SU-DHL-6 (cell line): Measurements from ENCODE around the gene GJA3.

Experiments used
- H2AFZ ChIP-seq: fragments of 200-600 bp; sonication (generic); 2 replicates; pipeline ENCODE4 v1.6.1; 2014; ENCODE audit warnings: low read depth, mild to moderate bottlenecking, moderate library complexity, mixed read lengths, antibody characterized with exemption, low read length; ENCODE audit not compliant: severe bottlenecking
- H3F3A ChIP-seq: fragments of 200-600 bp; shearing (Covaris generic); 2 replicates; pipeline ENCODE4 v1.6.0; 2016; ENCODE audit warnings: antibody characterized with exemption, mild to moderate bottlenecking; ENCODE audit not compliant: insufficient read depth
- H3K27ac ChIP-seq: fragments of 200-600 bp; sonication (generic); 2 replicates; pipeline ENCODE4 v1.5.1; 2016; ENCODE audit warnings: low read depth, mild to moderate bottlenecking, low read length, moderate library complexity, mixed read lengths
- H3K27me3 ChIP-seq: fragments of 200-600 bp; sonication (generic), shearing (Covaris generic); 2 replicates; pipeline ENCODE4 v1.6.0; 2014; ENCODE audit warnings: mild to moderate bottlenecking, low read length
- H3K36me3 ChIP-seq: fragments of 200-600 bp; sonication (generic); 2 replicates; pipeline ENCODE4 v1.6.1; 2014; ENCODE audit warnings: mild to moderate bottlenecking, low read length, mixed read lengths
- H3K4me2 ChIP-seq: fragments of 300-600, 200-600 bp; shearing (Covaris generic), sonication (generic); 2 replicates; pipeline ENCODE4 v1.6.0; 2014; ENCODE audit warnings: low read length, low read depth, mild to moderate bottlenecking; ENCODE audit not compliant: poor library complexity, severe bottlenecking
- H3K4me3 ChIP-seq: fragments of 200-600 bp; sonication (generic); 2 replicates; pipeline ENCODE4 v1.5.1; 2014; ENCODE audit warnings: antibody characterized with exemption, low read length, mild to moderate bottlenecking, mixed read lengths; ENCODE audit not compliant: insufficient read depth, poor library complexity, severe bottlenecking
- H3K79me2 ChIP-seq: fragments of 200-600 bp; sonication (generic); 2 replicates; pipeline ENCODE4 v1.6.1; 2014; ENCODE audit warnings: mild to moderate bottlenecking, low read length, moderate library complexity; ENCODE audit not compliant: insufficient read depth
- H3K9ac ChIP-seq: fragments of 200-600 bp; sonication (generic); 2 replicates; pipeline ENCODE4 v1.7.0; 2014; ENCODE audit warnings: mild to moderate bottlenecking, low read length
- H3K9me2 ChIP-seq: fragments of 200-600 bp; sonication (generic); replicated peaks from 2 replicates; pipeline ENCODE4 v1.6.1; 2014; ENCODE audit warnings: low read length; ENCODE audit not compliant: insufficient read depth
- H3K9me3 ChIP-seq: fragments of 200-600 bp; sonication (generic); 2 replicates; pipeline ENCODE4 v1.6.1; 2014; ENCODE audit warnings: low read length, mixed read lengths; ENCODE audit not compliant: insufficient read depth
- H4K20me1 ChIP-seq: fragments of 200-600 bp; sonication (generic); 2 replicates; pipeline ENCODE4 v1.6.1; 2014; ENCODE audit warnings: low read depth, mild to moderate bottlenecking, antibody characterized with exemption, low read length, moderate library complexity, mixed read lengths
- EZH2phosphoT487 ChIP-seq: fragments of 200-600 bp; sonication (generic), shearing (Covaris generic); conservative IDR thresholded peaks from 2 replicates; pipeline ENCODE4 v1.6.1; 2018; ENCODE audit warnings: mild to moderate bottlenecking, antibody characterized with exemption, low read length, moderate library complexity, mixed read lengths
- TF ChIP-seq, protein P1 (sequence below): fragments of 200-600 bp; sonication (generic); IDR thresholded peaks from one replicate; pipeline ENCODE4 v1.5.1; 2017; ENCODE audit warnings: antibody characterized with exemption, mild to moderate bottlenecking, low read length, moderate library complexity; ENCODE audit not compliant: insufficient read depth, poor library complexity, severe bottlenecking

GJA3 gene

DNA sequence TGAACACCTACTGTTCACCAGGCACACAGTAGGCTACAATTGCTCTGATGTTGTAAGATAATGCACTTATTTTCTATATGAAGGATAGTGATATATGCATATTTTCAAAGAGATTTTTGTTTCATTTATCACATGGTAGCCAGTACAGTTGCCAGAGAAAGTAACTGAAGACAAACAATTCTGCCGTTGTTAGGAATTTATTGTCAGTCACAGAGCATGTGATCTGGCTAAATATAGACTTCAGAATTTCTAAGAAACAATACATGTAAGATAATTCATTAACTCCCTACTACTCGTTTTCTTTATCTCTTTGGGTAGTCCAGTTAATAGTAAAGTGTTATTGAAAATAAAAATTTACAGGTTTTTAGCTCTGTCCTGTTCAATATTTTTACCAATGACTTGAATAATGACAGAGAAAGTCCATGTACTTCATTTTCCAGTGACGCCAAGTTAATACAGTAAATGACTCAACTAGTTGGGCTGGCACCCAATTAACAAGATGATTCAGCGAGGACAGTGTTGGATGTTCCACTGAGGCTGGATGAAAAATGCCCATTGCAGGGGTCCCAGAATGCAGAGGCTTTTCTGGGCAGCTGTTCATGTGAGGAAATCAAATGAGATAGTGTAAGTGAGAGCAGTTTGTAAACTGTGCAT lies 35.6 kb downstream of the GJA3 start:
- Histone ChIP-seq H3F3A (no peaks in the 10 kb centered on the region), H3K27ac (no peak overlapping the region), H3K36me3 (no peaks in the 10 kb centered on the region), H3K27me3 (no peaks in the 10 kb centered on the region), H4K20me1 (no peaks in the 10 kb centered on the region), H3K9ac (no peak overlapping the region), H2AFZ (no peak overlapping the region), H3K4me2 (no peak overlapping the region), H3K79me2 (no peaks in the 10 kb centered on the region), H3K9me2 (no peaks in the 10 kb centered on the region), H3K9me3 (no peaks in the 10 kb centered on the region), H3K4me3 (no peak overlapping the region)
- no peak for TF ChIP-seq EZH2phosphoT487
- TF ChIP-seq, protein P1, sequence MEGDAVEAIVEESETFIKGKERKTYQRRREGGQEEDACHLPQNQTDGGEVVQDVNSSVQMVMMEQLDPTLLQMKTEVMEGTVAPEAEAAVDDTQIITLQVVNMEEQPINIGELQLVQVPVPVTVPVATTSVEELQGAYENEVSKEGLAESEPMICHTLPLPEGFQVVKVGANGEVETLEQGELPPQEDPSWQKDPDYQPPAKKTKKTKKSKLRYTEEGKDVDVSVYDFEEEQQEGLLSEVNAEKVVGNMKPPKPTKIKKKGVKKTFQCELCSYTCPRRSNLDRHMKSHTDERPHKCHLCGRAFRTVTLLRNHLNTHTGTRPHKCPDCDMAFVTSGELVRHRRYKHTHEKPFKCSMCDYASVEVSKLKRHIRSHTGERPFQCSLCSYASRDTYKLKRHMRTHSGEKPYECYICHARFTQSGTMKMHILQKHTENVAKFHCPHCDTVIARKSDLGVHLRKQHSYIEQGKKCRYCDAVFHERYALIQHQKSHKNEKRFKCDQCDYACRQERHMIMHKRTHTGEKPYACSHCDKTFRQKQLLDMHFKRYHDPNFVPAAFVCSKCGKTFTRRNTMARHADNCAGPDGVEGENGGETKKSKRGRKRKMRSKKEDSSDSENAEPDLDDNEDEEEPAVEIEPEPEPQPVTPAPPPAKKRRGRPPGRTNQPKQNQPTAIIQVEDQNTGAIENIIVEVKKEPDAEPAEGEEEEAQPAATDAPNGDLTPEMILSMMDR = no peak

DNA sequence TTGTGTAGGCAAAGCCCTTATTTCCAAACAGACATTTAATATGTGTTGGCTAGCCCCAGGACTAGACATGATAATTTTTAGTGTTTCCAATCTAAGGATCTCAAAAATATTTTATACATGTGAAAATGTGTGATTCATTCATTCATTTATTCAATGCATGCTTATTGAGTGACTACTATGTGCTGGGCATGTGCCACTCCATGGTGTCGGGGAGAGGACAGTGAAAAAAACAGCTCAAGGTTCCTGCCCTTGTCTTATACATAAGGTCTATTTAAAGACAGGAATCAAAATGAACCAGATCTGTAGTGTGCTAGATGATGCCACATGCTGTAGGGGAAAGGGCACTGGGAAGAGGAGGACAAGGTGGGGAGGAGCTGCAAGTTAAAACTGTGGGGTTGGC lies 36.5 kb downstream of the GJA3 start:
- TF ChIP-seq, protein P1 = no peak
- TF ChIP-seq EZH2phosphoT487 = no peak
- no peaks in the 10 kb centered on the region for H3K27me3 ChIP-seq
- no peak overlapping the region for H3K27ac ChIP-seq

DNA sequence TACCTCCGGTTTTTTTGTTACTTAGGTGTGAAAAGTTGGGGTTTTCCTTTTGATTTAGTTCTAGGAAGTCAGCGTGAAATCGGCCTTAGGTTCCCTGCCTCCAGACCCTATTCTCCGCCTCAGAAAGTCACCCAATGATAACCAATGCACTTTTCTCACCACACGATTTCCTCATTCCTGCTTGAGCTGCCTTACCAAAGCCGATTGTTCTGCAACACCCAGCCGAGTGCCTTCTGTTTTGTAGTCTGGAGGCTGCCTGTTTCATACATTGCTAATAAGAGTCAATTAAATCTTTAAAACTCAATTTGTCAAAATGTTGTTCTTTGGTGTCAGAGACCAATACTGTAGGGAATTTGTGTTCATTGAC lies 39.7 kb downstream of the GJA3 start:
- Histone ChIP-seq H3K9ac (no peak overlapping the region), H3K27me3 (no peaks in the 10 kb centered on the region), H2AFZ (no peak overlapping the region), H3K27ac (no peak overlapping the region), H3K79me2 (no peaks in the 10 kb centered on the region), H3K4me3 (no peak overlapping the region), H3K36me3 (no peaks in the 10 kb centered on the region), H3K9me3 (no peaks in the 10 kb centered on the region), H3K4me2 (no peak overlapping the region), H3K9me2 (no peaks in the 10 kb centered on the region), H4K20me1 (no peaks in the 10 kb centered on the region), H3F3A (no peaks in the 10 kb centered on the region)
- TF ChIP-seq EZH2phosphoT487 = no peak
- TF ChIP-seq, protein P1 = no peak

More for the DNA sequence above, 36.5 kb downstream of the GJA3 start:
- H3K79me2 ChIP-seq = no peaks in the 10 kb centered on the region
- H2AFZ ChIP-seq = no peak overlapping the region
- no peak overlapping the region for H3K4me2 ChIP-seq
- H3K9me2 ChIP-seq = no peaks in the 10 kb centered on the region
- H3K36me3 ChIP-seq = no peaks in the 10 kb centered on the region
- H3F3A ChIP-seq = no peaks in the 10 kb centered on the region
- H3K4me3 ChIP-seq = no peak overlapping the region
- H3K9me3 ChIP-seq = no peaks in the 10 kb centered on the region
- H4K20me1 ChIP-seq = no peaks in the 10 kb centered on the region
- H3K9ac ChIP-seq = no peak overlapping the region
